CD4-positive, alpha-beta memory T cell (primary cell): ENCODE measurements around the gene NLRC3. TPM values are rescaled to one million over a fixed set of nuclear protein-coding genes. Genes with fewer than 3 reads are reported as not detected.

Experiments
- CTCF ChIA-PET: fragments of 350-600 bp; sonication (Branson Sonifier 250); formaldehyde crosslinking; loops from one replicate; lab custom pipeline; 2021; ENCODE audit warnings: inconsistent platforms; ENCODE audit not compliant: partially characterized antibody; lab: Charles Lee
- POLR2A ChIA-PET: fragments of 350-600 bp; sonication (Branson Sonifier 250); formaldehyde crosslinking; loops from one replicate; lab custom pipeline; 2021; ENCODE audit not compliant: partially characterized antibody; lab: Charles Lee
- DNase-seq, 5 donors: peaks; one replicate each; pipeline versions ENCODE4 v3.0.0 to v3.0.0-alpha.2; 2020 to 2022; ENCODE audit warnings: mixed read lengths in 1 of 5
- H3K27ac ChIP-seq: one replicate; pipeline ENCODE4 v1.7.0; 2013; ENCODE audit warnings: low read depth, low read length
- H3K27me3 ChIP-seq: 2 replicates; pipeline ENCODE4 v1.7.0; 2013; ENCODE audit warnings: mild to moderate bottlenecking, low read length, moderate library complexity; ENCODE audit not compliant: insufficient read depth
- H3K36me3 ChIP-seq: 2 replicates; pipeline ENCODE4 v1.7.0; 2013; ENCODE audit warnings: mild to moderate bottlenecking, low read length, moderate library complexity; ENCODE audit not compliant: insufficient read depth
- H3K4me1 ChIP-seq: 2 replicates; pipeline ENCODE4 v1.7.0; 2013; ENCODE audit warnings: mild to moderate bottlenecking, low read length, moderate library complexity; ENCODE audit not compliant: insufficient read depth
- H3K4me3 ChIP-seq, 2 donors: one replicate each; pipeline ENCODE4 v1.7.0; 2013; ENCODE audit warnings: low read length in 2 of 2, mild to moderate bottlenecking in 1 of 2
- H3K9me3 ChIP-seq, 2 donors: one replicate each; pipeline ENCODE4 v1.7.0; 2013; ENCODE audit warnings: low read length in 2 of 2, control low read depth in 1 of 2; ENCODE audit not compliant: control insufficient read depth in 1 of 2
- H3K27ac Mint-ChIP-seq, 7 donors: one replicate each; pipeline ENCODE4 v1.8.0; 2020 to 2021; ENCODE audit warnings: mixed read lengths in 7 of 7, mild to moderate bottlenecking in 6 of 7, inconsistent platforms in 3 of 7, moderate library complexity in 3 of 7
- H3K27me3 Mint-ChIP-seq, 2 donors: one replicate each; pipeline ENCODE4 v1.8.0; 2020 to 2021; ENCODE audit warnings: mixed read lengths in 2 of 2
- H3K36me3 Mint-ChIP-seq, 2 donors: one replicate each; pipeline ENCODE4 v1.8.0; 2020 to 2021; ENCODE audit warnings: mixed read lengths in 2 of 2, inconsistent platforms in 1 of 2, mild to moderate bottlenecking in 1 of 2
- H3K4me1 Mint-ChIP-seq, 4 donors: one replicate each; pipeline ENCODE4 v1.8.0; 2020 to 2021; ENCODE audit warnings: mixed read lengths in 4 of 4, mild to moderate bottlenecking in 1 of 4
- H3K4me3 Mint-ChIP-seq, 8 donors: one replicate each; pipeline ENCODE4 v1.8.0; 2020 to 2021; ENCODE audit warnings: mixed read lengths in 8 of 8, mild to moderate bottlenecking in 7 of 8, moderate library complexity in 6 of 8, inconsistent platforms in 3 of 8
- H3K9me3 Mint-ChIP-seq, 8 donors: one replicate each; pipeline ENCODE4 v1.8.0; 2020 to 2021; ENCODE audit warnings: mixed read lengths in 8 of 8, mild to moderate bottlenecking in 5 of 8, inconsistent platforms in 3 of 8, moderate library complexity in 1 of 8
- intact Hi-C: fragments of 100-400 bp; cut with micrococcal nuclease; formaldehyde crosslinking; loops from one replicate; pipeline ENCODE4 v1.15.1; 2023
- polyA plus RNA-seq, 2 donors: library from polyadenylated mRNA; unstranded; fragments of 300-500 nt; fragmentation: Illumina TruSeq; gene quantifications; one replicate each; pipeline ENCODE4 v1.2.3, GENCODE V29; 2021
- total RNA-seq, 2 experiments: library from RNA; stranded (reverse); gene quantifications; one replicate each; pipeline ENCODE4 v1.2.3, GENCODE V29; 2021

NLRC3 gene
- total and polyA plus RNA-seq, 4 experiments from 2014 or later, result 13.1 to 111 (median 75.0) TPM

DNA sequence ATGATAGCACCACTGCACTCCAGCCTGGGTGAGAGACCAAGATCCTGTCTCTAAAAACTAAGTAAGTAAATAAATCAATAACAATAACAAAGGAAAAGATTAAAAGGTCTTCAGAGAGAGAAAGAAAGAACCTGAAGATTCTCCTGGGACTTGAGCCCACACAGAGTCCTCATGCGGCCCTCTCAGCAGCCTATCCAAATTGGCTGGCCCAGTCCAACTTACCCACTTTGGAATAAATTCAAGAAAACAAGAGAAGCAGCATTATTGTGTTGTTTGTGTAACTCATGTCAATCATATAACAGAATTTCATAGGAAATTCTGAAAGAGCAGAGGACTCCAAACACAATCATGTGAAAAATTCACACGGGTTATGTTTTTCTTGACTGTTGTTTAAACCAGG, 30.4 kb upstream of the NLRC3 start:
- Histone ChIP-seq H3K27me3 (no peaks in the 10 kb centered on the region), H3K4me3 (no peak overlapping the region), H3K4me1 (peaks cover 17% of the 10 kb centered on the region), H3K9me3 (no peaks in the 10 kb centered on the region), H3K27ac (no peak overlapping the region), H3K36me3 (peaks cover 2% of the 10 kb centered on the region)
- H3K4me1 Mint-ChIP-seq, result peaks cover 11 to 27% (median 21%) of the 10 kb centered on the region in 4 donors
- ChIA-PET POLR2A (no interaction called here), CTCF (no interaction called here)
- intact Hi-C loops, result no loop called here
- no peak overlapping the region for H3K4me3 Mint-ChIP-seq
- no peak overlapping the region for H3K27ac Mint-ChIP-seq
- DNase-seq, result no peak
- peaks cover 0 to 5% (median 0%) of the 10 kb centered on the region in 8 donors for H3K9me3 Mint-ChIP-seq
- H3K27me3 Mint-ChIP-seq, result no peaks in the 10 kb centered on the region
- H3K36me3 Mint-ChIP-seq, result peaks cover 10 to 17% of the 10 kb centered on the region in 2 donors

DNA sequence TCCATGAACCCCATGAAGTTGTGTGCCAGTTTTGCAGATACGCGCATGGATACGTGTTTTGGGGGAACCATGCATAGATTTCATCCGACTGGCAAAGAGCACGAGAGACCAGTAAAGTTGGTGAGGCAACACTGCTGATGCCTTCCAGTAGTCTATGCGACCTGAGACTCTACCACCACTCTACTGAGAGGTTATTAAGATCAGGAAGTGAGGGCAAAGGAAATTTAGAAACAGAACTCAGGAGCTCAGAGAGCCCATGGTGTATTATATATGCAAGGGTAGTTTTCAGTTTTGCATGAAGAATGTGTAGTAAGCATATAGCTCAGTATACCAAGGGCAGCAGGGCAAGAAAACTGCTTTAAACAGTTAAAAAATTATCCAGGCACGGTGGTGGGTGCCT, 30.0 kb upstream of the NLRC3 start:
- Mint-ChIP-seq H3K4me3 (peak overlapping the region in 1 of 8 donors; percentile 13), H3K27ac (peak overlapping the region in 1 of 7 donors; percentile 50), H3K9me3 (peaks cover 0 to 5% (median 0%) of the 10 kb centered on the region in 8 donors), H3K4me1 (peaks cover 9 to 22% (median 18%) of the 10 kb centered on the region in 4 donors), H3K27me3 (no peaks in the 10 kb centered on the region), H3K36me3 (peaks cover 10 to 17% of the 10 kb centered on the region in 2 donors)
- H3K9me3 ChIP-seq, result no peaks in the 10 kb centered on the region
- H3K27me3 ChIP-seq, result no peaks in the 10 kb centered on the region
- no peak overlapping the region for H3K27ac ChIP-seq
- POLR2A ChIA-PET, result interaction anchor here (1.0 kb wide), 1 partner anchor 30 kb away, joined by 4 read pairs; the partner anchor contains the start of gene NLRC3
- no peak for DNase-seq
- intact Hi-C loops, result no loop called here
- no peak overlapping the region for H3K4me3 ChIP-seq
- peaks cover 4% of the 10 kb centered on the region for H3K36me3 ChIP-seq
- CTCF ChIA-PET, result no interaction called here
- peaks cover 12% of the 10 kb centered on the region for H3K4me1 ChIP-seq

DNA sequence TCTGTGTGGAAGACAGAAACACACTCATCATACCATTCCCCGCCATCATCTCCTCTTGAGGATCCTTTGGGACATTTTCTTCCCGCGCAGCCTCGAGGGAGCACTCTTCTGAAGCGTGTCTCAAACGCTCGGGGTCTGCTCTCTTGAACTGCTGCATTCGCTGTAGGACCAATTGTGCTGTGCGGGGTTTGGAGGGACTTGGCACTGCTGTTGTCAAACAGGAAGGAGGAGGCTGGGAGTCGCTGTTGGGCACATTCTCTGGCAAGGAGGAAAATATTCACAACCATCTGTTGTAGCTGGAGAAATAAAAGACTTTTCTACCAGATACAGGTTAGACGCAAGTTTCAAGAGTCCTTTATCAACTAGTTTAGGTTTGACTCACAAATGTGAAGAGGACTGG, 29.2 kb upstream of the NLRC3 start:
- Mint-ChIP-seq H3K9me3 (no peaks in the 10 kb centered on the region), H3K27me3 (no peaks in the 10 kb centered on the region), H3K27ac (no peak overlapping the region), H3K4me1 (peaks cover 6 to 17% (median 12%) of the 10 kb centered on the region in 4 donors), H3K36me3 (peaks cover 16% of the 10 kb centered on the region in 2 donors), H3K4me3 (no peak overlapping the region)
- Histone ChIP-seq H3K4me3 (no peak overlapping the region), H3K27ac (no peak overlapping the region), H3K4me1 (peaks cover 10% of the 10 kb centered on the region), H3K9me3 (no peaks in the 10 kb centered on the region), H3K36me3 (peaks cover 4% of the 10 kb centered on the region), H3K27me3 (no peaks in the 10 kb centered on the region)
- ChIA-PET CTCF (no interaction called here), POLR2A (interaction anchor here (1.0 kb wide), 1 partner anchor 30 kb away, joined by 4 read pairs; the partner anchor contains the start of gene NLRC3)
- DNase-seq, result no peak
- intact Hi-C loops, result no loop called here

DNA sequence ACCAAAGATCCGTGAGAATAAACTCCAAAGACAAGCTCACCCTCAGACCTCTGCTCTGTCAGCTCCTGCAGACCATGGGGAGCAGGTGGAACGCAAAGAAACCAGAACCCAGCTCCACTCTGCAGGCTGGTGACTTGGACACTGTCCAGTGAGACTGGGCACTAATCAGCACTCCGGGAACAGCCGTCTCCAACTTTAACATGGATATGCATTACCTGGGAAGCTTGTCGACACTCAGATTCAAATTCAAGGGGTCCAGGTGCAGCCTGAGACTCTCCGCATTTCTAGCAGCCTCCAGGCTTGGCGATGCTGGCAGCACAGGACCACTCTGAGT, 25.1 kb upstream of the NLRC3 start:
- H3K27ac Mint-ChIP-seq, result no peak overlapping the region
- H3K4me3 ChIP-seq, result no peak overlapping the region
- no peak overlapping the region for H3K27ac ChIP-seq
- intact Hi-C loops, result no loop called here
- H3K4me1 ChIP-seq, result no peaks in the 10 kb centered on the region
- H3K27me3 ChIP-seq, result no peaks in the 10 kb centered on the region
- peaks cover 0 to 6% (median 0%) of the 10 kb centered on the region in 4 donors for H3K4me1 Mint-ChIP-seq
- peaks cover 19 to 20% of the 10 kb centered on the region in 2 donors for H3K36me3 Mint-ChIP-seq
- H3K9me3 Mint-ChIP-seq, result no peaks in the 10 kb centered on the region
- no peak for DNase-seq
- ChIA-PET CTCF (no interaction called here), POLR2A (interaction anchor here (0.8 kb wide), 1 partner anchor 24 kb away, joined by 3 read pairs; no protein-coding TSS in a partner anchor)
- H3K9me3 ChIP-seq, result no peaks in the 10 kb centered on the region
- H3K27me3 Mint-ChIP-seq, result no peaks in the 10 kb centered on the region
- peaks cover 4% of the 10 kb centered on the region for H3K36me3 ChIP-seq
- H3K4me3 Mint-ChIP-seq, result no peak overlapping the region

DNA sequence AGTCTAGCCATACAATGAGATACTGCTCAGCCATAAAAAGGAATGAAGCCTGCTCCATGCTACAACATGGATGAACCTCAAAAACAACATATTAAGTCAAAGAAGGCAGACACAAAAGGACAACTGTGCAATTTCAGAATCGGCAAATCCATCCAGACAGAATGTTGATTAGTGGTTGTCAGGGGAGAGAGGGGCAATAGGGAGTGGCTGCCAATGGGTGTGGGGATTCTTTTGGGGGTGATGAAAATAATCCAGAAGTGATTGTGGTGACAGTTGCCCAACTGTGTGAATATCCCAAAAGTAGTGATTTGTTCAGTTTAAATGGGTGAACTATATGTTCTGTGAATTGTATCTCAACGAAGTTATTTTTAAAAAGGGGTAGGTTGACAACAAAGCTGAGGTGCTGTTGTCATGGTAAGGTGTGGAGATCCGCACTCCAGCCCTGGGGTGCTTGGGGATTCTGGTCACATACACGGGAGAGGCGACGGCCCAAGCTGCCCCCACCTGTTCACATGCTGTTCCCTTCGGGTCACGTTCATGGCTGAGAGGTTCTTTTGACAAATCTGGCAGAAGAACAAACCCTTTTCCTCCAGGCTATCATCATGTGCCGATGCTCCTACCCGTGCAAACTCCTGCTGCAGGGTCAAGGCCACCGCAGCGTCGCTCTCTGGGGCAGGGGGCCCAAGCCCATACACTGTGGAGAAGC, 24.6 kb upstream of the NLRC3 start:
- H3K36me3 Mint-ChIP-seq, result peaks cover 19 to 20% of the 10 kb centered on the region in 2 donors

DNA sequence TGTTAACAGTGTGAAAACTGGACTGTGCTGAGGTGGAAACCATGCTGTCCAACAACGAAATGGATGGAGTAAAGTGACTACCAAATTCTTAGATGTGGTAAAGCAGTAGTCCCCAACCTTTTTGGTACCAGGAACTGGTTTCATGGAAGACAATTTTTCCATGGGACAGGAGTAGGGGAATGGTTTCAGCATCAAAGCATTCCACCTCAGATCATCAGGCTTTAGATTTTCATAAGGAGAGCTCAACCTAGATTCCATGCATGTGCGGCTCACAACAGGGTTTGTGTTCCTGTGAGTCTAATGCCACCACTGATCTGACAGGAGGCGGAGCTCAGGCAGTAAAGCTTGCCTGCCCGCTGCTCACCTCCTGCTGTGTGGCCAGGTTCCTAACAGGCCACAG, 22.7 kb upstream of the NLRC3 start:
- Mint-ChIP-seq H3K27ac (no peak overlapping the region), H3K36me3 (peaks cover 16% of the 10 kb centered on the region in 2 donors), H3K27me3 (no peaks in the 10 kb centered on the region), H3K4me3 (peak overlapping the region in 1 of 8 donors; percentile 42), H3K9me3 (no peaks in the 10 kb centered on the region), H3K4me1 (peaks cover 0 to 2% (median 0%) of the 10 kb centered on the region in 4 donors)
- intact Hi-C loops, result no loop called here
- Histone ChIP-seq H3K27ac (no peak overlapping the region), H3K9me3 (no peaks in the 10 kb centered on the region), H3K27me3 (no peaks in the 10 kb centered on the region), H3K4me1 (no peaks in the 10 kb centered on the region), H3K4me3 (no peak overlapping the region), H3K36me3 (peaks cover 4% of the 10 kb centered on the region)
- no peak for DNase-seq
- POLR2A ChIA-PET, result no interaction called here
- CTCF ChIA-PET, result interaction anchor here (0.6 kb wide), 1 partner anchor 65 kb away, joined by 3 read pairs; no protein-coding TSS in a partner anchor

More for the DNA sequence above, 24.6 kb upstream of the NLRC3 start:
- DNase-seq, result no peak
- intact Hi-C loops, result no loop called here
- no peak overlapping the region for H3K4me3 Mint-ChIP-seq
- ChIA-PET POLR2A (interaction anchor here (0.8 kb wide), 1 partner anchor 23 kb away, joined by 3 read pairs; no protein-coding TSS in a partner anchor), CTCF (no interaction called here)
- no peak overlapping the region for H3K27ac ChIP-seq
- H3K4me3 ChIP-seq, result no peak overlapping the region
- no peaks in the 10 kb centered on the region for H3K27me3 Mint-ChIP-seq
- no peaks in the 10 kb centered on the region for H3K4me1 ChIP-seq
- no peaks in the 10 kb centered on the region for H3K9me3 ChIP-seq
- H3K9me3 Mint-ChIP-seq, result no peaks in the 10 kb centered on the region
- H3K4me1 Mint-ChIP-seq, result peaks cover 0 to 2% (median 0%) of the 10 kb centered on the region in 4 donors
- no peaks in the 10 kb centered on the region for H3K27me3 ChIP-seq
- peaks cover 4% of the 10 kb centered on the region for H3K36me3 ChIP-seq
- peak overlapping the region in 3 of 7 donors; percentile 13 to 48 (median 27) for H3K27ac Mint-ChIP-seq

DNA sequence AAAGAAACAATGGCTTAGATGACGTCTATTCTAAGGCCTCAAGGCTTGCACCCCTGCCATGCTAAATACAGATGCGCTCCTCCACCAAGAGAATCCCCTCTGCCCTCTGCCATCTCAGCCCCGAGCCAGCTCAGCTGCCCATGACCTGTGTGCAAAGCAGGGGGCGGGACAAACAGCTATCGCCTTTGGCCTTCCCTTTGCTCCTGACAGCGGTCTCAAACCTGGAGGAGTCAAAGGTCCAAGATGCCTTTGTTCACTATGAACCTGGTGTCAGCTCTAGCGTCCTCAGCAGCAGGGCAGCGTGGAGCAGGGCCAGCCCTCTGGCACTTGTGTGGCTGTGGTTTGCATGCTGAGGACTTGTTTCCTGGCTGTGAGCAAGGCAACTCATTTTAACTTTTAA, 21.9 kb upstream of the NLRC3 start:
- no peaks in the 10 kb centered on the region for H3K9me3 ChIP-seq
- H3K27ac ChIP-seq, result no peak overlapping the region
- H3K9me3 Mint-ChIP-seq, result no peaks in the 10 kb centered on the region
- no peak overlapping the region for H3K4me3 ChIP-seq
- ChIA-PET POLR2A (interaction anchor here (0.6 to 1.4 kb wide), 2 partner anchors 13 to 24 kb away, joined by 3 read pairs; partner anchors contain the start of gene SLX4), CTCF (no interaction called here)
- DNase-seq, result no peak
- peaks cover 4% of the 10 kb centered on the region for H3K36me3 ChIP-seq
- no peaks in the 10 kb centered on the region for H3K27me3 Mint-ChIP-seq
- no peak overlapping the region for H3K4me3 Mint-ChIP-seq
- no peaks in the 10 kb centered on the region for H3K4me1 ChIP-seq
- peaks cover 16% of the 10 kb centered on the region in 2 donors for H3K36me3 Mint-ChIP-seq
- H3K4me1 Mint-ChIP-seq, result peaks cover 0 to 2% (median 0%) of the 10 kb centered on the region in 4 donors
- no peak overlapping the region for H3K27ac Mint-ChIP-seq
- intact Hi-C loops, result no loop called here
- no peaks in the 10 kb centered on the region for H3K27me3 ChIP-seq
